Measurements from ENCODE around the gene IQGAP2. TPM values are rescaled to one million over a fixed set of nuclear protein-coding genes. Genes with fewer than 3 reads are reported as not detected.

IQGAP2 gene
- total RNA-seq, 1 experiment from 2014 or later = not detected

DNA sequence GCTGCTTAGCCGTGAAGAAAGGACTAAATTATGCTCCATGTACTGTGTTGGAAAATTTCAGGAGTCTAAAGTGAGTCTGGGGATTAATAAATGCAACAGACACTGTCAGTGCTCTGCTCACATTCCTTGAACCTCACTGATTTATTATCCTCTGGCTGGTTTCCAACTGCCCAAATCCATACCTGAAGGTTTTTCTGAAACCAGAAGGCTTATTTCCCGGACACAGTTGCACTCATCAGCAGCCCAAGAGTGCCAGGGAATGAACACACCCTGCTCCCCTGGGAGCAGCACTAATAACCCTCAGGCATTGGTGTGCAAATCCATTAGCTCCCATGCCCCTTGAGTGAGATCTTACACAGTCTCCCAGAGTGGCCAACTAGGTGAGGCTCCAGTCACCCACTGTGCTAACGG lies 351.6 kb downstream of the IQGAP2 start:
- CTCF ChIA-PET = no interaction called here
- Histone ChIP-seq H3K27me3 (ENCODE audit: insufficient read depth, low read depth) (no peaks in the 10 kb centered on the region), H3K27ac (no peak overlapping the region), H3K9me3 (ENCODE audit: insufficient read depth, low read depth) (no peaks in the 10 kb centered on the region), H3K4me2 (no peak overlapping the region), H3K4me1 (replicated peaks; ENCODE audit: insufficient read depth) (peaks cover 25% of the 10 kb centered on the region), H3K9me2 (ENCODE audit: insufficient read depth) (no peaks in the 10 kb centered on the region), H4K20me1 (ENCODE audit: insufficient read depth) (no peaks in the 10 kb centered on the region), H3K4me3 (no peak overlapping the region), H2AFZ (no peak overlapping the region), H3K36me3 (ENCODE audit: low read depth) (no peaks in the 10 kb centered on the region), H3F3A (ENCODE audit: insufficient read depth, low read depth) (peaks cover 9% of the 10 kb centered on the region; the same call in 1 of the 2 replicates), H3K79me2 (ENCODE audit: low read depth) (no peaks in the 10 kb centered on the region)
- no peak for DNase-seq
- intact Hi-C loops (cut with micrococcal nuclease; ENCODE audit: unreplicated experiment) = no loop called here
- TF ChIP-seq EZH2 (IDR thresholded peaks at IDR 0.05; ENCODE audit: low read depth) (no peak), CTCF (conservative IDR thresholded peaks at IDR 0.05) (no peak)
- BruUV-seq (replicated peaks) = no TSS peak
- POLR2A ChIA-PET (ENCODE audit: unreplicated experiment) = no interaction called here

DNA sequence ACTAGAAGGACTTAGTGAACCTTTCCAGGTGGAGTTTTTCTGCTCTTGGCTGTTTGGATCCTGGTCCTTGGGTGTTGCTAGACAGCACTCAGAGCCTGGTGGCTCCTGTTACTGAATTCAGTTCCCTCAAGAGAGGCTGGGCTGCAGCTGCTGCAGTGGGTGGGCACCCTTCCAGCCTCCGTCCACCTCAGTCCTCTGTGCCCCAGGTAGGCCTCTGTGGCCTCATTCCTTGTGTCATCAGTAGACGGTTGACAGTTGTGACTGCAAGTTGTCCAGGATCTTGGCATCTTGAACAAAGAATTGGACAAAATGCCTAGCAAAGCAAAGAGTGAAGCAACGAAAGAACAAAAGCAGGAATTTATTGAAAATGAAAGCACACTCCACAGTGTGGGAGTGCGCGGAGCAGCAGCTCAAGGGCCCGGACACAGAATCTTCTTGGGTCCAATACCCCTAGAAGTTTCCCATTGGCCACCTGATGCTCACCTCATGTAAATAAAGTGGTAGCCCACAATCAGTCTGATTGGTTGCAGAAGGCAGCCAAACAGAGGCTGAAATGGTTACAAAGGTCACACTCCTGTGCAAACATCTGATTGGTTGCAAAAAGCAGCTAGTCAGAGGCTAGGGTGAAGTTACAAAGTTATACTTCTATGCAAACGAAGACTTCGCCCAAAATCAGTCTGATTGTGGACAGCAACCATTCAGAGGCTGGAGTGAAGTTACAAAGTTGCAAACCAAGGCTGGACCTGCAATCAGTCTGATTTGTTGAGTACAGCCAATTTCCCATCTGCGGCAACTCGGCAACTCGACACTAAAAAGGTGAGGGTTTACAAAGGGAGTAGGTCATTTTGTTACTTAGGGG lies 352.9 kb downstream of the IQGAP2 start:
- no peaks in the 10 kb centered on the region for H3K27me3 ChIP-seq (ENCODE audit: insufficient read depth, low read depth)
- H2AFZ ChIP-seq = no peak overlapping the region
- CTCF ChIA-PET = no interaction called here
- peaks cover 9% of the 10 kb centered on the region; the same call in 1 of the 2 replicates for H3F3A ChIP-seq (ENCODE audit: insufficient read depth, low read depth)
- no peak overlapping the region for H3K4me3 ChIP-seq
- H3K36me3 ChIP-seq (ENCODE audit: low read depth) = no peaks in the 10 kb centered on the region
- no peak overlapping the region for H3K27ac ChIP-seq
- POLR2A ChIA-PET (ENCODE audit: unreplicated experiment) = no interaction called here
- H3K79me2 ChIP-seq (ENCODE audit: low read depth) = no peaks in the 10 kb centered on the region
- H3K4me2 ChIP-seq = no peak overlapping the region
- peaks cover 32% of the 10 kb centered on the region for H3K4me1 ChIP-seq (replicated peaks; ENCODE audit: insufficient read depth)
- H3K9me2 ChIP-seq (ENCODE audit: insufficient read depth) = no peaks in the 10 kb centered on the region
- no peak for TF ChIP-seq CTCF (conservative IDR thresholded peaks at IDR 0.05)
- no peak for TF ChIP-seq EZH2 (IDR thresholded peaks at IDR 0.05; ENCODE audit: low read depth)
- no peaks in the 10 kb centered on the region for H3K9me3 ChIP-seq (ENCODE audit: insufficient read depth, low read depth)
- intact Hi-C loops (cut with micrococcal nuclease; ENCODE audit: unreplicated experiment) = no loop called here
- no peak for DNase-seq
- H4K20me1 ChIP-seq (ENCODE audit: insufficient read depth) = no peaks in the 10 kb centered on the region
- BruUV-seq (replicated peaks) = no TSS peak

DNA sequence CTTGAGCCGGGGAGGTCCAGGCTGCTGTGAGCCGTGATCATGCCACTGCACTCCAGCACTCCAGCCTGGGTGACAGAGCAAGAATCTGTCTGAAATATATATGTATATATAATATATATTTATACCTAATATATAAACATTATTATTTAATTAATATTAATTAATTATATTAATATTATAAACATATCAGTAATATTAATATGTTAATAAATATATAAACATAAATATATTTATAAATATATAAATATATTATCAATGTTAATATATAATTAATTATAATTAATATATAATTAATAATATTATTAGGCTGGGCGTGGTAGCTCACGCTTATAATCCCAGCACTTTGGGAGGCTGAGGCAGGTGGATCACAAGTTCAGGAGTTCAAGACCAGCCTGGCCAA lies 354.0 kb downstream of the IQGAP2 start:
- Histone ChIP-seq H3K4me3 (no peak overlapping the region), H4K20me1 (ENCODE audit: insufficient read depth) (no peaks in the 10 kb centered on the region), H2AFZ (no peak overlapping the region), H3K4me2 (no peak overlapping the region), H3K9me2 (ENCODE audit: insufficient read depth) (no peaks in the 10 kb centered on the region), H3K9me3 (ENCODE audit: insufficient read depth, low read depth) (no peaks in the 10 kb centered on the region), H3K36me3 (ENCODE audit: low read depth) (no peaks in the 10 kb centered on the region), H3K27ac (no peak overlapping the region), H3F3A (ENCODE audit: insufficient read depth, low read depth) (peaks cover 9% of the 10 kb centered on the region; the same call in 1 of the 2 replicates), H3K79me2 (ENCODE audit: low read depth) (no peaks in the 10 kb centered on the region), H3K27me3 (ENCODE audit: insufficient read depth, low read depth) (no peaks in the 10 kb centered on the region), H3K4me1 (replicated peaks; ENCODE audit: insufficient read depth) (peaks cover 32% of the 10 kb centered on the region)
- intact Hi-C loops (cut with micrococcal nuclease; ENCODE audit: unreplicated experiment) = no loop called here
- CTCF ChIA-PET = no interaction called here
- no peak for DNase-seq
- TF ChIP-seq CTCF (conservative IDR thresholded peaks at IDR 0.05) (no peak), EZH2 (IDR thresholded peaks at IDR 0.05; ENCODE audit: low read depth) (no peak)
- no TSS peak for BruUV-seq (replicated peaks)
- POLR2A ChIA-PET (ENCODE audit: unreplicated experiment) = interaction anchor here (0.6 kb wide), 1 partner anchor 104 kb away, joined by 3 read pairs; no protein-coding TSS in a partner anchor

Other genes with a start within 250 kb of the IQGAP2 start
- gene F2RL2, start 220.1 kb downstream of the IQGAP2 start, total RNA-seq (2021) = 1.5 and 3.5 TPM in 2 replicates